Heart left ventricle (tissue), 13 donors: ENCODE measurements around the gene PACS2.

ENCODE experiments used
- CTCF ChIP-seq, 12 donors: fragments of 200-600 bp; sonication (generic) in 4 of 12; IDR thresholded peaks; one replicate each; pipeline versions ENCODE4 v1.5.0 to v1.8.0; 2018 to 2022; ENCODE audit warnings: antibody characterized with exemption in 12 of 12, mild to moderate bottlenecking in 5 of 12
- POLR2A ChIP-seq, 2 donors: fragments of 450-650 bp; IDR thresholded peaks; one replicate each; pipeline ENCODE4 v1.6.1; 2017; ENCODE audit warnings: antibody characterized with exemption in 2 of 2, mild to moderate bottlenecking in 2 of 2, moderate library complexity in 2 of 2
- donor health status: ischemic (EF 13 %, LVEDD 7.1; RV severe dilation, severe dysfunction).
- donor health status: DM: no; HTN: yes; CAD: no.
- donor health status: DM: no; HTN: no; CAD: no.
- donor health status: ischemic (EF 25% LVEDD 6.9; RV normal size, moderate dysfunction).
- donor health status: ischemic (EF 25% LVEDD 5.7; RV mildly dilated, moderate dysfunction).
- donor health status: ischemic (EF 35%, LVEDD 5.7; RV mildly dilated, moderate dysfunction).
- donor health status: nonischemic (EF 11% LVEDD 7.7; RV severe dilation, severe dysfunction).
- donor health status: DM: yes; HTN: yes; CAD: no.
- donor health status: PGD.
- donor health status: ischemic (EF 29% LVEDD 5.4; RV normal size, mild dysfunction).
- donor health status: nonischemic (EF 23%, LVEDD 6.1; RV moderate dilation, normal function).

DNA sequence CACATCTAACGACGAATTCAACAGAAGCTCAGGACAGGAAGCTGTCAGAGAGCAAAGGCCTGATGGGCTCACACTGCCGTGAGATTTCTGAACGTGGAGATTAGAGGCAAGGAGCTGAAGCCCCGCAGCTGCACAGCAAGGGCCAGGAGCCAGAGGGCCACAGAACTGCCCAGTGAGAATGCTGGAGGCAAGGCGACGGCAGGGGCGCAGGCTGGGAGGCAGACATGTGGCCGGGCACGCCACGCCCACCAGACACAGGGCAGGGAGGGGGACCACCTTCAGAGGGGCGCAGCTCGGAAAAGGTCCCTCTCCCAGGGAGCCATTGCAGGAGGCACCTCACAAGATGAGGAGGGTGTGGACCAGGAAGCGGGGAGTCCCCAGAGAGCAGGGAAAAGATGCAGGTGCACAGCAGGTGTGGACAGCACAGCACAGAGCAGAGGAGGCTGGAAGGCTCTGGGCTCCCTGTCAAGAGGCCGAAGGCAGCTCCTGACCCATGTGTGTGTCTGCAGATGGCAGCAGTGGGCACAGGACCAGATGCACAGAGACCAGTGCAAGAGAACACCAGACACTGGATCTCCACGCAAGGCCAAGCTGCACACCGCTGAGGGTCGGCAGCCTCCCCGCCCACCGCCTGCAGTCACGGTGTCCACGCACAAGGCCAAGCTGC, 43.2 kb upstream of the PACS2 start:
- TF ChIP-seq CTCF (IDR thresholded peaks at IDR 0.05) (no peak), POLR2A (IDR thresholded peaks at IDR 0.05) (no peak)
